ENCODE data around the gene PRKRA. TPM values are rescaled to one million over a fixed set of nuclear protein-coding genes. Genes with fewer than 3 reads are reported as not detected.

The PRKRA gene
- polyA plus RNA-seq, 1 of the 3 experiments (the other 2 are of a cell fraction): 44.3 TPM

GRCh38 chr2:178415979-178416378 is 35.0 kb downstream of the PRKRA start:
- H3K9me2 ChIP-seq: no peaks in the 10 kb centered on the region
- DNase-seq: no peak
- H3K27me3 ChIP-seq (ENCODE audit: insufficient read depth): no peaks in the 10 kb centered on the region
- no peak overlapping the region for H3K4me2 ChIP-seq
- POLR2A ChIA-PET: interaction anchor here (1.2 to 1.7 kb wide), 2 partner anchors 12 to 288 kb away, joined by 3 read pairs; no protein-coding TSS in a partner anchor
- H2AFZ ChIP-seq (ENCODE audit: low read depth): no peak overlapping the region
- peaks cover 0 to 3% of the 10 kb centered on the region in 2 experiments for H3K36me3 ChIP-seq (replicated peaks in 1 of 2; ENCODE audit: control insufficient read depth in 1 of 2, insufficient read depth in 2 of 2, low read length in 1 of 2)
- H3F3A ChIP-seq (replicated peaks; ENCODE audit: insufficient read depth): peaks cover 7% of the 10 kb centered on the region
- H3K79me2 ChIP-seq (ENCODE audit: insufficient read depth): peaks cover 21% of the 10 kb centered on the region; the same call in 1 of the 2 replicates
- no peak overlapping the region for H3K9ac ChIP-seq
- no peak overlapping the region for H3K27ac ChIP-seq (ENCODE audit: low read depth in 2 of 2, low read length in 1 of 2)
- peaks cover 3 to 6% of the 10 kb centered on the region in 2 experiments; a peak in 3 of 4 replicates for H3K4me1 ChIP-seq (ENCODE audit: control insufficient read depth in 1 of 2, insufficient read depth in 2 of 2, low read depth in 1 of 2, low read length in 1 of 2)
- no peaks in the 10 kb centered on the region for H4K20me1 ChIP-seq (ENCODE audit: insufficient read depth)
- TF ChIP-seq IRF3 (IDR thresholded peaks at IDR 0.05; ENCODE audit: low read depth, low read length): no peak
- TF ChIP-seq SIN3A (IDR thresholded peaks at IDR 0.05; ENCODE audit: borderline replicate concordance, low read depth, low read length): no peak
- TF ChIP-seq POLR2AphosphoS5 (IDR thresholded peaks at IDR 0.05; ENCODE audit: low read depth, low read length): no peak
- no peak for TF ChIP-seq NFIC (IDR thresholded peaks at IDR 0.05; ENCODE audit: borderline replicate concordance)
- TF ChIP-seq MXI1 (IDR thresholded peaks at IDR 0.05; ENCODE audit: low read depth, low read length): no peak
- TF ChIP-seq ELF1 (IDR thresholded peaks at IDR 0.05): no peak
- no peak for TF ChIP-seq EZH2phosphoT487 (IDR thresholded peaks at IDR 0.05; ENCODE audit: borderline replicate concordance, low read depth)
- TF ChIP-seq TCF12 (IDR thresholded peaks at IDR 0.05): no peak
- no peak for TF ChIP-seq YY1 (IDR thresholded peaks at IDR 0.05; ENCODE audit: low read depth)
- TF ChIP-seq FOXJ3 (CRISPR knock-in tag; IDR thresholded peaks at IDR 0.05): no peak
- TF ChIP-seq USF1 (IDR thresholded peaks at IDR 0.05; ENCODE audit: borderline replicate concordance, low read depth): no peak
- no peak for TF ChIP-seq RAD21 (IDR thresholded peaks at IDR 0.05; ENCODE audit: low read length)
- no peak for TF ChIP-seq SMC3 (IDR thresholded peaks at IDR 0.05; ENCODE audit: low read depth, low read length)
- TF ChIP-seq FOSL2 (IDR thresholded peaks at IDR 0.05; ENCODE audit: borderline replicate concordance, low read depth): no peak
- TF ChIP-seq GATA2 (CRISPR knock-in tag; IDR thresholded peaks at IDR 0.05): no peak
- no peak overlapping the region for H3K4me3 ChIP-seq (ENCODE audit: low read depth in 2 of 2, low read length in 1 of 2)
- CTCF ChIA-PET: interaction anchor here (1.1 to 8.7 kb wide), 6 partner anchors 15 to 616 kb away, joined by 3 to 199 read pairs (median 6); partner anchors contain the start of genes PJVK and PRKRA
- H3K9me3 ChIP-seq: no peaks in the 10 kb centered on the region

All from SK-N-SH (cell line).